G401.6 (cell line): ENCODE measurements around the gene CDKN2D.

Source experiments
- FAIRE-seq: peaks from 2 replicates; lab custom pipeline; 2012; peaks lifted over from hg19 to GRCh38; lab: Jason Lieb, UNC

Gene CDKN2D

DNA sequence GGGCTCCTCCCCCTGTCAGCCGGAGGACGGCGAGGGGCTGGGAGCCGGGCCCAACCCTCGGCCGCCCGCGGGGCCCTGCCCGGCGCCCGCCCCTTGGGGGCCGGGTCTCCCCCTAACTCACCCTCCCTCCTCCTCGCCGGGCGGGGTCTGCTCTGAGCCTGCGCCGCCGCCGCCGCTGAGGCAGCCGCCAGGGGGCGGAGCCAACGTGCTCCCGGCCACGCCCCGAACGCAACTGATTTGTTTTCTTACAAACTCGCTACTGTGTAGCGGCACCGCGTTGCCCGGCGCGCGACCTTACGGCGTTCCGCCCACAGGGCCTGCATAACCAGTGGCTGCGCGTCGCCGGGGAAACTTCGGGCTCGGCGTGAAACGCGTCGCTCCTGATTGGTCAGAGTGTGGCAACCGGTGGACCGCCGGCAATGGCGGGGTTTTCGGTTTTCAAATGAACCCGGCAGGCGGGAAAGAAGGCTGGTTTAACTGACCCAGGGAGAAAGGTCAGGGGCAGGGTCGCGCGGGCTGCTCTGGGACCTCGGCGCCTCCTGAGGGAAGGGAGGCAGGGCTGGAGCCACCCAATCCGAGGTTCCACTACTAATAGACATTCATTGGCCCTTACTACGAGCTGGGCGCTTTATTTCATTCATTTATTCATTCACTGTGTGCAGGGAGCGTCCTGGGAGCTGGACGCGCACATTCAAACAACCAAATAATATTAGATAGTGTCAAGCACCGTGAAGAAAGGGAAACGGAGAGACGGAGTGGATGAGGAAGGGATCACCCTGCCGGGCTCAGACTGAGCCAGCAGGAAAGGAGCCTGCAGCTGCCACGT, at the start of gene CDKN2D:
Gene CDKN2D, minus strand, starts transcription at position 154 of the 826 bp plus-strand sequence. CDS start 326 bp downstream, outside the sequence.
- FAIRE-seq, result peak; percentile 98

DNA sequence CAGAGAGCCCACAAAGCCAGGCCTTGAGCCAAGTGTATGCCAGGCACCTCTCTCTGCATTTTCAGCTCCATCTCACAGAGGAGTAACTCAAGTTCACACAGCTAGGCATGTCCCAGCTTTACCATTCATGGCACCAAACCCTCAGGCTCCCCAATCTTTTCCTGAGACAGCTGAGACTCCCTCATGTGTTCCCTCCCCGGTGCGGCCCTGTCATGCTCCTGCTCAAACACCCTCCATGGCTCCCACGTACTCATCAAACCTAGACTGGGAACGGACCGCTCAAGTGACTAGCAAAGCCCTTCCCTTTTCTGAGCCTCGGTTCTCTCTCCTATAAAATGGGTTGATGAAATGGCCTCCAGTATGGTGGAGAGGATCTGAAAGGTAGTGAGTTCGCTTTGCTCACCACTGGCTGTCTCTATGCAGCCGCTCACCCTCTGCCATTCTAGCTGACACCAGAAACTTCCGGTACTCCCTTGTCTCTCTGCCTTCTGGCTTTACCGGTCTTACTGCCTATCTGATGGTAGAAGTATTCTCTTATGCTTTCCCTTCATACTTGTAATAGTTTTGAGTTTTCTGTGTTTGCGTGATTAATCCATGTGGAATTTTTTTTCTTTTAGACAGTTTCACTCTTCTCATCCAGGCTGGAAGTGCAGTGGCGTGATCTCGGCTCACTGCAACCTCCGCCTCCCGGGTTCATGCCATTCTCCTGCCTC, 48.8 kb upstream of the CDKN2D start:
- no peak for FAIRE-seq

DNA sequence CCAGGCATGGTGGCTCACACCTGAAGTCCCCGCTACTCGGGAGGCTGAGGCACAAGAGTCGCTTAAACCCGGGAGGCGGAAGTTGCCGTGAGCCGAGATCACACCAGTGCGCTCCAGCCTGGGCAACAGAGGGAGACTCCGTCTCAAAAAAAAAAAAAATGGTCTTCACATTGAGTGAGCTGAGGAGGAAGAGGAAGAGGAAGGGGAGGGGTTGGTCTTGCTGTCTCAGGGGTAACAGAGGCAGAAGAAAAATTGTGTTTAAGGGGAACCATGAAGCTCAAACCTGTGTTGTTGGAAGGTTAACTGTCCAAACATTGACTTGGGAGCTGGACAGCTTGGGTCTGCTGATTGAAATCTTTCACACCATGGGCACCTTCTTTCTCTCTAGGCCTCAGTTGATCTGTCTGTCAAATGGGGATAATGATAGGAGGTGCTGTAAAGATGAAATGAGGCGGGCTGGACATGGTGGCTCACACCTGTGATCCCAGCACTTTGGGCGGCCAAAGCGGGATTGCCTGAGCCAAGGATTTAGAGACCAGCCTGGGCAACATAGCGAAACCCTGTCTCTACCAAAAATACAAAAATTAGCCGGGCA, 46.7 kb upstream of the CDKN2D start:
- no peak for FAIRE-seq

DNA sequence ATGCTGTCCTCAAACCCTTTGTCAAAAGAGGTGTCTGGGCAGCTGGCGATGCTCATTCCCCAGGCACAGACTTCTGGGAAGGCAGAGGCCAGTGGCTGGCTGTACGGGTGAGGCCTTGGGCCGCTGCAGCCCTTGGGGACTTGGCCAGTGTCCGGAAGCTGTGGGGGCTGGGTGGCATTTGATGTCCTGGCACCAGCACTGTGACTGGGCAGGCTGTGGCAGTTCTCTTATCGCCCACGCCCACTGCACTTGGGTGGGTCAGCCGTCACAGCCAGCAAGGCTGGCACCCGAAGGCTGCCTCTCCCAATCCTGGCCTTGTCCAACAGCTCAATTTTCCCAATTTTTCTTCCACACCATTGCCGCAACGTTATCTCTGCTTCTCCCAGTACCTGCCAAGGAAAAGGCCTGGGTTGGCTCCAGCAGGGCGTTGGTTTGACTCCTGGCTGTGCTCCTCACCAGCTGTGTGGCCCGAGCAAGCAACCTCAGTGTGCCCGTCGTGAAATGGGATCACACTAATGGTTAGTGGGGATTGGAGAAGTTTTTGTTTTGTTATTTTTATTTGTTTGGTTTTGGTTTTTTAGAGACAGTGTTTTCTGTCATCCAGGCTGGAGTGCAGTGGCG, 43.8 kb upstream of the CDKN2D start:
- FAIRE-seq, result no peak

DNA sequence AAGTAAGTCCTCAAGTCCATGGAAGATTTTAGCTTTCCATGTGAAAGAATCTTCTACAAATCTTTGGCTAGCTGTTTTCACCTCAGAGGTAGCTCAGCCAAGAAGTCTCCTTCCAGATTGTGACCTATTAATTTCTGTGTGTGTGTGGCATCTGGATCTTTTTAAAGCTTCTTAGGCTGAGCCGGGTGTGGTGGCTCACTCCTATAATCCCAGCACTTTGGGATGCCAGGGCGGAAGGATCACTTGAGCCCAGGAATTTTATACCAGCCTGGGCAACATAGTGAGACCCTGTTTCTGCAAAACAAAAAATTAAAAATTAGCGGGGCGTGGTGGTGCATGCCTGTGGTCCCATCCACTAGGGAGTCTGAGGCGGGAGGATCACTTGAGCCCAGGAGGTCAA, 43.1 kb upstream of the CDKN2D start:
- no peak for FAIRE-seq

DNA sequence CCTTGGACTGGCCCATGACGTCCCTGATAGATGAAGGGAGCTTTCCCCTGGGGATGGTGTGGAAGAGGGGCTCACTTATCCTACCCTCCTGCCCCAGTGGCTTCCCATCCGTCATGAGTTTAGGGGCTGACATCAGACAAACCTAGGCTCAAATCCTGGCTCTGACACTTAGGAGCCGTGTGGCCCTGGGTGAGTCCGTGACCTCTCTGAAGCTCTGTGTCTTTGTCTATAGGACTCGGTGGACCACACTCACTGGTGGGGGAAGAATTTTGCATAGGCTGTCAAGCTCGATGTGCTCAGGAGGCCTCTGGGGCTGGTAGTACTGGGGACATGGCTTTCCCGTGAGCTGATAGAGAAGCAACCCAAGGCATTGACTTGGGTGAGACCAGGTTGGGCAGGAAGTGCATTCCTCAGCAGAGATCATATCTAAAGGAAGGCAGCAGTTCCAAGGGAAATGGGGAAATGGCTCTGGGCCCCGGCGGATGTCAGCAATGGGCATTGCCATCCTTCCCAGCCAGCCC, 35.7 kb upstream of the CDKN2D start:
- no peak for FAIRE-seq

DNA sequence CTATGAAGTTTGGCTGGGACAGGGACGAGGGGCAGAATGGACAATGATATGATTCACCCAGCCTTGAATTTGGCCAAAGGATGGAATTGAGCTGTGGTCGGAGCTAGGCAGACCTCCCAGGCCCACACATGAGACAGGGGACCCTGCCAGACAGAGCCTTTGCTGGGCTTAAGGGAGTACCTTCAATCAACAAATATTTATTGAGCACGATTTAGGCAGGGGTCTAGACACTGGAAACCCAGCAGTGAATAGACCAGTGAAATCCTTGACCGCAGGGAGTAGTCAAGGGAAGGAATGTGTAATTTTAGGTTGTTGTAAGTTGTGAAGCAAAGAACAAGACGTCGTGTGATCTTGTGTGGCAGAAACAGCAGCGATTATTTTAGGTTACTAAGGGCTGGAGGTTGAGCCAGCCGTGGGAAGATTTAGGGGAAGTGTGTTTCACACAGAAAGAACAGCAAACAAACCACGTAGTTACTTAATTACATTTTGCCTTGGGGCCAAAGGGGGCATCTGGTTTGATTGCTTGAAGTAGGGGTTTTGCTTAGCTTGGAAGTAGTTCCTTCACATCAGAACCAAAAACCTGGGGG, 35.2 kb upstream of the CDKN2D start:
- peak; percentile 39 for FAIRE-seq

DNA sequence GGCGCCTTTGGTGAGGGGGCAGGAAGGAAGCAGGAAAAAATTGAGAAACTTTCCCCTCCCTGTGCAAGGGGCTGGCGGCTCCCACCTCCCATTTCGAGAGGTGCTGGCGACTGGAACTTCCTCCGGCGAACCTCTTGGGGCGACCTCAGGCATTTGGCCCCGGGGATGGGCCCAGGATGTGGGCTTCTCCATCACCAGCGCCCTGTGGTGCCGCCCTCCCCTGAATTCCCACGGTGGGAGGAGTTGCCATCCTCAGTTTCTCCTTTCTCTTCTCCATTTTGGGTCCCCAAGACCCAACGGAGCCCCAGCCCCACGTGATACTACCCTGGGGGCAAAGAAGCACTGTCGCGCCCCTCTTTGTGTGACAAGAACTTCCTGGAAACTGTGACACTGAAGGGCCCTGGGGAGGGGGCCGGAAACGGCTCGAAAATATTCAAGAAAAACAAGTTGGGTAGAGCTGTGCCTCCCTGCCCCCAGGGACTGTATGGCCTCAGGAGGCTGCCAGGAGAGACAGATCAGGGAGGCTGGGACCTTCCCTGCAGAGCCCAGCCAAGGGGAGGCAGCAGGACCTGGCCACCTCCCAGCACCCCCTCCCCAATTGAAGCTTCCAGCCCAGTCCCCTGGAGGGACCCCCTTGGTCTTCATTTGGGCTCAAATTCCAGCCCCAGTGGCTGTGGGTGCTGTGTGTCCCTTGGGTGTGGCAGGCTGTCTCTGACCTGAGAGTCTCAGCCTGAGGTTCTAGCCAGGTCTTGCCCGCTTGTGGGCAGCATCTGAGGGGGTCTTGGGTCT, 34.5 kb upstream of the CDKN2D start:
- FAIRE-seq, result no peak

DNA sequence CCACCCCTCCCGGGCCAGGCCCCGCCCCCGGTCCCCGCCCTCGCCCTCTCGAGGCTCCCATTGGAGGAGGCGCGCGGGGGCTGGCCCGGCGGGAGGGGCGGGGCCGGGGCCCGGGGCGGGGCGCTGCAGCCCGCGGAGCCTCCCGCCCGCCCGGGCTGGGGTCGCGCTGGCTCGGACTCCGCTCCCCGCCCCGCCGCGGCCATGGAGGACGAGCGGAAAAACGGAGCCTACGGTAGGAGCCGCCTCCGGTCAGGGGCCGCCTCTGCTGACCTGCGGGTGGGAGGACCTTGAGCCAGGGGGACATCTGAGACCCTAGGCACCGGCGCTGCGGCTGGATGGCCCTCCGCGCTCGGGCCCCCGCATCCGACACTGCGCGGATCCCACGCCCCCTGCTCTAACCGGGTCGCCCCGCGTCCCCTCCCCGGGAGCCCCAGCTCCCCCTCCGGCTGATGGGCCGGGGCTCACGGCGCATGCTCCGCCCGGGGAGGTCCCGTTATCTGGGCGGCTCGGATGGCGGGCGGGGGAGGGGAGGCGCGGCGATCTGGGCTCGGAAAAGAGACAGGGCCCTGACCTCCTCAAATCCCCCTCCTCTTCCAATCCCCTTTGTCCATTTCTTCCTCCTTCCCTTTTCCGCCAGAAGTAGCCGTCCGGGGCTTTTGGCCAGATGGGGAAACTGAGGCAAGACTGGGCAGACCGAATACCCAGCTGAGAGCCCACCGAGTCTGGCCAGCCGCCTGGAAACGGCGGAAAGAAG, 33.7 kb upstream of the CDKN2D start:
- FAIRE-seq, result no peak

DNA sequence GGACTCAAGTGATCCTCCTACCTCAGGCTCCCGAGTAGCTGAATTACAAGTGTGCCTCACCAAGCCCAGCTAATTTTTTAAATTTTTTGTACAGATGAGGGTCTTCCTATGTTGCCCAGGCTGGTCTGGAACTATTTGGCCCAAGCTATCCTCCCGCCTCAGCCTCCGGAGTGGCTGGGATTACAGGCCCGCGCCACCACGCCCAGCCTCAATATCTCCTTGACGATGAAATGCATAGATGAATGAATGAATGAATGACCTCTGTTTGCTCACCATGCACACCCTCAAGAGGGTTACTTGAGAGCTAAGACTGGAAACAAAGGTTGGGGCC, 33.2 kb upstream of the CDKN2D start:
- no peak for FAIRE-seq

DNA sequence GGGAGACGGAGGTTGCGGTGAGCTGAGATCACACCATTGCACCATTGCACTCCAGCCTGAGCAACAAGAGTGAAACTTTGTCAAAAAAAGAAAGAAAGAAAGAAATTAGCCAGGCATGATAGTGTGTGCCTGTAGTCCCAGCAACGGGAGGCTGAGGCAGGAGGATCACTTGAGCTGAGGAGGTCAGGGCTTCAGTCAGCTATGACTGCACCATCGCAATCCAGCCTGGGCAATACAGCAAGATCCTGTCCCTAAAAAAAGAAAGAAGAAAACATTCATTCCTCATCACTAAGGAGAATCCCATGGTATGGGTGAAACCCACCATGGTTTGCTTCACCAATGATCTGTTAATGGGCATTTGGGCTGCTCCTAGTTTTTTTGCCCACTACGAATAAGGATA, 31.4 kb upstream of the CDKN2D start:
- no peak for FAIRE-seq

DNA sequence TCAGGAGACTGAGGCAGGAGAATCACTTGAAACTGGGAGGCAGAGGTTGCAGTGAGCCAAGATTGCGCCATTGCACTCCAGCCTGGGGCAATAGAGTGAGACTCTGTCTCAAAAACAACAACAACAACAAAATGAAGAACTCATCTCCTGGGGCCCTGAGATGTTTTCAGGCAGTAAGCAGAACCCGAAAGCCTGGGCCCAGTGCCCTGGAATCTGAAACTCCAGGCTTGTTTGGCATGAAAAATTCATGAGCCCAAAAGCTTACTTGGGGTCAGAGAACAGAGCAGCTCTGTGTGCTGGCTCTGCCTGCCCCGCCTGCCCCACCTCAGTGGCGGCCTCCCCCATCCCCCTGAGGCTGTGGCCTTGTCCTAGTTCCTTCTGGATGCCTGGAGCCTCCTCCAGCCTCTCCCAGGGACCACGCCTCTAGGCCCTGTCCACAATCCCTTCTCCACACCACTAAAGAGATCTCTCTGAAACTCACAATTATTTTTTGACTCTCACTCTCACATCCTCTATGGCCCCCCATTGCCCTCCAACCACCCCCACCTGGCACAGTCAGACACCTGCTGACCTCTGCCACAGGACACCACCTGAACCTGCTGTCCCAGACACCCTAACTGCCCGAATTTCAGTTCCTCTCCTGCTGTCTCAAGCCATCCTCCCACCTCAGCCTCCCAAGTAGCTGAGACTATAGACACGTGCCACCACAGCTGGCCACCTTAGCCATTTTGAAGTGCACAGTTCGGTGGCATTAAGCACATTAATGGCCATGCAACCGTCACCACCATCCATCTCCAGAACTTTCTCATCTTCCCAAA, 25.2 kb upstream of the CDKN2D start:
- FAIRE-seq, result no peak

DNA sequence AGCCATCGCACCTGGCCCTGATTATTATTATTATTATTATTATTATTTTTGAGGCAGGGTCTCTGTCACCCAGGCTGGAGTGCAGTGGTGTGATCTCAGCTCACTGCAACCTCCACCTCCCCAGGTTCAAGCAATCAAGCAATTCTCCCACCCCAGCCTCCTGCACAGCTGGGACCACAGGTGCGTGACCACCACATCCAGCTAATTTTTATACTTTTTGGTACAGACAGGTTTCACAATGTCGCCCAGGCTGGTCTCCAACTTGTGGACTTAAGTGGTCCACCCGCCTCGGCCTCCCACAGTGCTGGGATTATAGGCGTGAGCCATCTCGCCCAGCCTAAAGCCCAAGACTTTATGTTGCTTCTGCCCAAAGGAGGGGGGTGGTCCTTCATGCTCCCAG, 24.4 kb upstream of the CDKN2D start:
- no peak for FAIRE-seq

DNA sequence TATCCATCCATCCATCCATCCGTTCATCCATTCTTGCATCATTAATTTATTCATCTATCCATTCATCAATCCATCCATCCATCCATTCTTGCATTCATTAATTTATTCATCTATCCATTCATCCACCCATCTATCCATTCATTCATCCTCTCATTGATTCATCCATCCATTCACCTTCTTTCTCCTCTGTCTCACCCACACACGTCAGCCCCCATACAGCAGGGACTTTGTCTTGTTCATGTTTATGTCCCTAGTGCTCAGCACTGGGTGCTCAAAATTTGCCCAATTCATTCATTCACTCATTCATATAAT, 19.0 kb upstream of the CDKN2D start:
- FAIRE-seq, result no peak

DNA sequence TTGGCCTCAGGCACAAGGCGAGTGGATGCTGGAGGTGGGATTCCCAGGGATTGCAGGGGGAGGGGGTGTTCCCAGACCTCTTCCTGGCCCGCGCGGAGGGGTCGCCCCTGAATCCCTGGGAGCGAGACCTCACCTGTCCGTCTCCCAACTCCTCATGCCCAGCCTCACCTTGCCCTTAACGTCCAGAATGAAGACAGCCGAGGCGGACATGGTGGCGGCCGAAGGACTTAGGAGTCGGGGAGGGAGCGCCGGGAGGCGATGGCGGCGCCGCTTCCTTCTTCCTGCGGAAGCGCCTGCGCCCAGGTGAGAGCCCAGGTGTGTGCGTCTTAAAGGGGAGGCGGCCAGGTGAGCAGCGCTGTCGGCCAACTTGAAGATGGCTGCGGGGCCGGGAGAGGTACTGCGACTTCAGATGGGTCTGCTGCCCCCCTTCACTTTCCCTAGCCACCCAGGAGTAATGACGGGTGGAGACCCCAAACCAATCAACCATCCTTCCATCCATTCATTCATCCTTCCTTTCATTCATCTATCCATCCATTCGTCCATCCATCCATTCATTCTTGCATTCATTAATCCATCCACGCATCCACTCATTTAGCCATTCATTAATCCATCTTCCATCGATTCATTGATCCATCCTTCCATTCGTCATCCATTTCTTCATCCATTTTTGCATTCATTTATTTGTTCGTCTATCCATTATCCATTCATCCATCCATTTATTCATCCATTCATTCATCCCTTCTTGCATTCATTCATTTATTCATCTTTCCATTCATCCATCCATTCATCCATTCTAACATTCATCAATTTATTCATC, 18.5 kb upstream of the CDKN2D start, which contains the start of gene AP1M2:
Gene AP1M2, minus strand, starts transcription at position 291 of the 817 bp plus-strand sequence. Its CDS starts 81 bp downstream, at position 210.
- no peak for FAIRE-seq

DNA sequence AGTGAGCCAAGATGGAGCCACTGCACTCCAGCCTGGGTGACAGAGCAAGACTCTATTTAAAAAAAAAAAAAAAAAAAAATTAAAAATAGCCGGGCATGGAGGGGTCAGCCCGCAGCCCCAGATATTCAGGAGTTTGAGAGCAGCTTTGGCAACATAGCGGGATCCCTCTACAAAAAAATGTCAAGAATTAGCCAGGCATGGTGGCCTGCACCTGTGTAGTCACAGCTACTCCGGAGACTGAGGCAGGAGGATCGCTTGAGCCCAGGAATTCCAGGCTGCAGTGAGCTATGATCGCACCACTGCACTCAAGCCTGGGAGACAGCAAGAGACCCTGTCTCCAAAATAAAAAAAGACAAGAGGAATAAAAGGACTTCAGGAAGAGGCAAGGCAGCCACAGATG, 17.6 kb upstream of the CDKN2D start:
- FAIRE-seq, result no peak

DNA sequence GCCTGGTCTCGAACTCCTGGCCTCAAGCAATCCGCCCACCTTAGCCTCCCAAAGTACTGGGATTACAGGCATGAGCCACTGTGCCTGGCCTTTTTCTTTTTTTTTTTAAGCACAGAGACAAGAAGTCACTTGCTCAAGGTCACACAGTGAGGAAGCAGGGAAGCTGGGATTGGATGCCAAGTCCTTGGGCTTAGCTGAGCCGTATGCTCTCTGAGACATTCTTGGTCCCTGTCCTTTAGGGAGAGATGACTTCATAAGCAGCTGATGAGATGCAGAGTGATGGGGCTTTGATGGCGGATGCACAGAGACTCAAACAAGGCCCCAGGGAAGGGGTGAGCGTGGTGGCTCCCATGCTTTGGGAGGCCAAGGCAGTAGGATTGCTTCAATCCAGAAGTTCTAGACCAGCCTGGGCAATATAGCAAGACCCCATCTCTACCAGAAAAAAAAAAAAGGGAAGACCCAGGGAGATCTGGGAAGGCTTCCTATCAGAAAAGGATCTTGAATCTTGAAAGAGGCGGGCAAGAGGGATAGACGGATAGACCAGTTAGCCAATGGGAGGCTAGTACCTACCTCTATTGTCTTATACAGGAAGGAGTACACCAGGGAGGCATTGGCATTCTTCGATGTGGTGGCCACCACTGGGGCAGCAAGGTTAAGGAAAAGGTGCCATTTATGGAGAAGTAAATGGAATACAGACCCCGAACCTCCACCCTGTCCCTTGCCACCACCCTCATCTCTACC, 14.4 kb upstream of the CDKN2D start:
- FAIRE-seq, result no peak

DNA sequence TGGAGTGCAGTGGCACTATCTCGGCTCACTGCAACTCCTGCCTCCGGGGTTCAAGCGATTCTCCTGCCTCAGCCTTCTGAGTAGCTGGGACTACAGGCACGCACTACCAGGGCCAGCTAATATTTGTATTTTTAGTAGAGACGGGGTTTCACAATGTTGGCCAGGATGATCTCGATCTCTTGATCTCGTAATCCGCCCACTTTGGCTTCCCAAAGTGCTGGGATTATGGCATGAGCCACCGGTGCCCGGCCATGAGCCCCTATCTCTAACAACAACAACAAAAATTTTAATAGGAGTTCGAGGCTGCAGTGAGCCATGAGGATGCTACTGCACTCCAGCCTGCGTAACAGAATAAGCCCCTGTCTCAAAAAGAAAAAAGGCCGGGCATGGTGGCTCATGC, 13.3 kb upstream of the CDKN2D start:
- FAIRE-seq, result no peak
